Heart left ventricle (tissue), 16 donors: ENCODE results near the gene MORN5. TPM values are rescaled to one million over a fixed set of nuclear protein-coding genes. Genes with fewer than 3 reads are reported as not detected.

Experiments used
- ATAC-seq, 4 donors: fragments of 200-7000 bp; cut with Tn5 transposase; one replicate each; pipeline ENCODE4 v1.9.1; 2020 to 2022; ENCODE audit warnings: moderate library complexity in 4 of 4, mild to moderate bottlenecking in 3 of 4, moderate number of reproducible peaks in 1 of 4
- DNase-seq, 5 donors: peaks; one replicate each; pipeline ENCODE4 v3.0.0-alpha.2; 2020
- H3K27ac ChIP-seq, 12 donors: fragments of 200-600 bp; sonication (generic) in 4 of 12; one replicate each; pipeline versions ENCODE4 v1.5.0 to v1.8.0; 2016 to 2022; ENCODE audit warnings: mild to moderate bottlenecking in 2 of 12
- H3K27me3 ChIP-seq, 9 donors: fragments of 200-600 bp; sonication (generic) in 2 of 9; one replicate each; pipeline versions ENCODE4 v1.5.1 to v1.8.0; 2016 to 2022; ENCODE audit warnings: mild to moderate bottlenecking in 3 of 9
- H3K36me3 ChIP-seq, 9 donors: fragments of 200-600 bp; sonication (generic) in 2 of 9; one replicate each; pipeline versions ENCODE4 v1.5.0 to v1.8.0; 2018 to 2022; ENCODE audit warnings: mild to moderate bottlenecking in 2 of 9
- H3K4me1 ChIP-seq, 12 donors: fragments of 200-600 bp; sonication (generic) in 4 of 12; one replicate each; pipeline versions ENCODE4 v1.5.0 to v1.8.0; 2016 to 2022; ENCODE audit warnings: mild to moderate bottlenecking in 3 of 12
- H3K4me3 ChIP-seq, 12 donors: fragments of 200-600 bp; sonication (generic) in 4 of 12; one replicate each; pipeline versions ENCODE4 v1.5.0 to v1.8.0; 2017 to 2022; ENCODE audit warnings: mild to moderate bottlenecking in 9 of 12, moderate library complexity in 4 of 12
- H3K9me3 ChIP-seq, 12 donors: fragments of 200-600 bp; sonication (generic) in 4 of 12; one replicate each; pipeline versions ENCODE4 v1.5.0 to v1.8.0; 2016 to 2022; ENCODE audit warnings: mild to moderate bottlenecking in 1 of 12
- POLR2A ChIP-seq, 2 donors: fragments of 450-650 bp; IDR thresholded peaks; one replicate each; pipeline ENCODE4 v1.6.1; 2017; ENCODE audit warnings: antibody characterized with exemption in 2 of 2, mild to moderate bottlenecking in 2 of 2, moderate library complexity in 2 of 2
- WGBS, 4 donors: extraction: QIAGEN DNeasy Blood & Tissue Kit in 2 of 4; methylation state at CpG; one replicate each; pipeline versions ENCODE4 v1.1.5 to v1.1.7; 2013 to 2018; 5-methylcytosine and 5-hydroxymethylcytosine counted together
- intact Hi-C, 10 donors: fragments of 100-400 bp; cut with DNase I; formaldehyde crosslinking; loops; one replicate each; pipeline versions ENCODE4 v1.11.1 to v1.14.2; 2022
- polyA plus RNA-seq, 2 donors: library from polyadenylated mRNA; stranded (reverse); fragments of 200-250 nt; gene quantifications; one replicate each; pipeline ENCODE4 v1.2.3, GENCODE V29; 2013
- total RNA-seq, 9 donors: library from RNA; depleted of rRNA in 2 of 9; stranded (reverse); fragments of >200 nt in 2 of 9; fragmentation: NEBNext Ultra II Directional in 3 of 9; extraction: Animal tissue kit (Norgen Biotek cat#: 25700) in 3 of 9; gene quantifications; one replicate each; pipeline versions ENCODE4 v1.1.0 to v1.2.4, GENCODE V29; 2016 to 2023
- TF ChIP-seq, protein P1 (sequence below), 12 donors: fragments of 200-600 bp; sonication (generic) in 4 of 12; IDR thresholded peaks; one replicate each; pipeline versions ENCODE4 v1.5.0 to v1.8.0; 2018 to 2022; ENCODE audit warnings: antibody characterized with exemption in 12 of 12, mild to moderate bottlenecking in 5 of 12
- donor health status: ischemic (EF 13 %, LVEDD 7.1; RV severe dilation, severe dysfunction).
- donor health status: healthy with polysubstance abuse.
- donor health status: DM: no; HTN: yes; CAD: no.
- donor health status: DM: no; HTN: no; CAD: no.
- donor health status: ischemic (EF 25% LVEDD 6.9; RV normal size, moderate dysfunction).
- donor health status: ischemic (EF 25% LVEDD 5.7; RV mildly dilated, moderate dysfunction).
- donor health status: healthy.
- donor health status: DM: yes; HTN: yes; CAD: no.
- donor health status: ischemic (EF 35%, LVEDD 5.7; RV mildly dilated, moderate dysfunction).
- donor health status: nonischemic (EF 11% LVEDD 7.7; RV severe dilation, severe dysfunction).
- donor health status: DM: yes; HTN: yes; CAD: no.
- donor health status: PGD.
- donor health status: ischemic (EF 29% LVEDD 5.4; RV normal size, mild dysfunction).
- donor health status: nonischemic (EF 23%, LVEDD 6.1; RV moderate dilation, normal function).

MORN5 gene
- total and polyA plus RNA-seq, 11 donors: not detected

DNA sequence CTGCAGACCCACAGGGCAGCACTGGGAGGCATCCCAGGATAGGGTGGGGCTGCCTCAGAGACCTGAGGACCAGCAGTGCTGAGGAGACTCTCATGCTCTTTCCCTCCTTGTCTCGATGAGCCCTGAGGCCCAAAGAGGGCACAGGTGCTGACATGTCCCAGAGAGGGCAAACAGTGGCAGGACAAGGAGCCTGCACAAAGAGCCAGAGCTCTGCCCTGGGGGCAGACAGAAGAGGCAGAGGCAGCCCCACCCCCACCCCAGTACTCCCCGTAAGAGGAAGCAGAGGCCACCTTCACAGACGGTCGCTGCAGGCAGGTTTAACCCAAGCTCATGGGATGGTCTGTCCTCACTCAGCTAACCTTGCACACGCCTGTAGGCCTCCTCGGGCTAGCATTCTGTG lies 37.2 kb upstream of the MORN5 start:
- no peak overlapping the region for H3K27ac ChIP-seq
- peaks cover 5 to 25% (median 18%) of the 10 kb centered on the region in 12 donors for H3K4me1 ChIP-seq
- H3K9me3 ChIP-seq: no peaks in the 10 kb centered on the region
- no peak overlapping the region for H3K4me3 ChIP-seq
- H3K27me3 ChIP-seq: peaks cover 0 to 21% (median 0%) of the 10 kb centered on the region in 9 donors
- ATAC-seq (no peak), DNase-seq (no peak)
- 54 to 64% (median 56%) methylated on average over 5 to 6 of the region's 6 CpGs for WGBS, 4 donors
- H3K36me3 ChIP-seq: no peaks in the 10 kb centered on the region
- TF ChIP-seq, protein P1, sequence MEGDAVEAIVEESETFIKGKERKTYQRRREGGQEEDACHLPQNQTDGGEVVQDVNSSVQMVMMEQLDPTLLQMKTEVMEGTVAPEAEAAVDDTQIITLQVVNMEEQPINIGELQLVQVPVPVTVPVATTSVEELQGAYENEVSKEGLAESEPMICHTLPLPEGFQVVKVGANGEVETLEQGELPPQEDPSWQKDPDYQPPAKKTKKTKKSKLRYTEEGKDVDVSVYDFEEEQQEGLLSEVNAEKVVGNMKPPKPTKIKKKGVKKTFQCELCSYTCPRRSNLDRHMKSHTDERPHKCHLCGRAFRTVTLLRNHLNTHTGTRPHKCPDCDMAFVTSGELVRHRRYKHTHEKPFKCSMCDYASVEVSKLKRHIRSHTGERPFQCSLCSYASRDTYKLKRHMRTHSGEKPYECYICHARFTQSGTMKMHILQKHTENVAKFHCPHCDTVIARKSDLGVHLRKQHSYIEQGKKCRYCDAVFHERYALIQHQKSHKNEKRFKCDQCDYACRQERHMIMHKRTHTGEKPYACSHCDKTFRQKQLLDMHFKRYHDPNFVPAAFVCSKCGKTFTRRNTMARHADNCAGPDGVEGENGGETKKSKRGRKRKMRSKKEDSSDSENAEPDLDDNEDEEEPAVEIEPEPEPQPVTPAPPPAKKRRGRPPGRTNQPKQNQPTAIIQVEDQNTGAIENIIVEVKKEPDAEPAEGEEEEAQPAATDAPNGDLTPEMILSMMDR (IDR thresholded peaks at IDR 0.05): no peak
- TF ChIP-seq POLR2A (IDR thresholded peaks at IDR 0.05): no peak
- intact Hi-C loops: loop anchor here in 8 of 10 donors (1.0 to 10.0 kb wide), 7 partner anchors 23 to 692 kb away; partner anchors contain the start of genes LHX6 (in 1 of the 8), MRRF (in 1 of the 8), OR1K1 (in 1 of the 8) and RBM18 (in 1 of the 8)

DNA sequence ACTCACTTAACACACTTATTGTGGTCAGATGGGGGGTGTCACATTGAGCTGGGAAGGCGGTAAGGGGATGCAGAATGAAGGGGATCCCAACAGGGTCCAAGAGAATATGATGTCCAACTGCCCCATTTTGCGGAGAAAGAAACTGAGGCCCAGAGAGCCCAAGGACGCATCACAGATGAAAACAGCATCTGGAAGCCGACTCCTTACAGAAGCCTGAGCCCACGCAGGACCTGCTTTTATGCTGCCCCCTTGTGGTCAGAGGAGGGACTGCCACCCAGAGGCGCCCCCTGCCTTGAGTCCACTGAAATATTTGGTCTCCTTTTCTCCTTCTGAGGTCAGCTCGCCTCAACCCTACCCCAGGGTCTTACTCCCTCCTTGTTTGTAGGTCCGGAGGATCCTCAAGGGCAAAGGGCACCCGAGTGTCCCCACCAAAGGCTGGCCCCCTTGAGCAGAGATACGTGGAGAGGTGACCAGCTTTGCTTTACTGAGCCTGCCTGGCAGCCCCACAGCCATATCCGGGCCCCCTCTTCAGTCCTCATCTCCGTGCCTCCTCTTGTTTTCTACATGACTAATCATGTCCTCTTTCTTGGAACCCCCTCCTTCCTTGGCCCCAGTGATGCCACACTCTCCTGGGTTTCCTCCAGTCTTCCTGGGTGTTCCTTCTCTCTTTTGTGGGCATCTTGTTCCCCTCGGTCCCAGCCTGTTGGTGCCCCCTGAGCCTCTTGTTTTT lies 36.6 kb upstream of the MORN5 start:
- DNase-seq (peak; percentile 60 to 80 (median 65)), ATAC-seq (peak in 3 of 4 donors; percentile 34 to 46 (median 45))
- no peak overlapping the region for H3K4me3 ChIP-seq
- intact Hi-C loops: loop anchor here in 9 of 10 donors (1.0 to 10.0 kb wide), 8 partner anchors 24 to 692 kb away; partner anchors contain the start of genes LHX6 (in 1 of the 9), MRRF (in 1 of the 9), OR1K1 (in 1 of the 9) and RBM18 (in 1 of the 9)
- no peaks in the 10 kb centered on the region for H3K36me3 ChIP-seq
- TF ChIP-seq, protein P1 (IDR thresholded peaks at IDR 0.05): peak; percentile 93 to 99 (median 97)
- TF ChIP-seq POLR2A (IDR thresholded peaks at IDR 0.05): no peak
- no peak overlapping the region for H3K27ac ChIP-seq
- 29 to 36% (median 31%) methylated on average over 12 to 13 of the region's 13 CpGs for WGBS, 4 donors
- no peaks in the 10 kb centered on the region for H3K9me3 ChIP-seq
- peaks cover 5 to 31% (median 22%) of the 10 kb centered on the region in 12 donors for H3K4me1 ChIP-seq
- H3K27me3 ChIP-seq: peaks cover 0 to 21% (median 0%) of the 10 kb centered on the region in 9 donors

DNA sequence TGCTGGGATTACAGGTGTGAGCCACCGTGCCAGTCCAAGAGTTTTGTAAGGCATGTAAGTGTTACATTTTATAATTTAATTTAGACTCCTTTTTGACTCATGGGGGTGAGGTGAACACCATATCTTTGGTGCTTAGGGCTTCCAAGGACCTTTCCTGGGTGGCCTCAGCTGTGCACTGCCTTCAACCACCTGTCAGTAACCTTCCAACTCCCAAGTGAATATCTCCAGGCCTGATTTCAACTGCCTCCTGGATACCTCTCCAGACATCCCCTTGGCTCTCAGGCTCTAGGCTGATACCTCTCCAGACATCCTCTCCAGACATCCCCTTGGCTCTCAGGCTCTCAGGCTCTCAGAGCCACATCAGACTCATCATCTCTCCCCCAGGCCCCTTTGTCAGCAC lies 35.7 kb upstream of the MORN5 start:
- peaks cover 0 to 26% (median 0%) of the 10 kb centered on the region in 9 donors for H3K27me3 ChIP-seq
- no peak for ATAC-seq
- no peaks in the 10 kb centered on the region for H3K36me3 ChIP-seq
- 81 to 89% (median 88%) methylated on average over 1 of the region's 1 CpG for WGBS, 4 donors
- H3K27ac ChIP-seq: no peak overlapping the region
- no peak for TF ChIP-seq POLR2A (IDR thresholded peaks at IDR 0.05)
- TF ChIP-seq, protein P1 (IDR thresholded peaks at IDR 0.05): no peak
- DNase-seq: no peak
- no peaks in the 10 kb centered on the region for H3K9me3 ChIP-seq
- H3K4me1 ChIP-seq: peaks cover 6 to 37% (median 22%) of the 10 kb centered on the region in 12 donors
- H3K4me3 ChIP-seq: no peak overlapping the region
- intact Hi-C loops: loop anchor here in 9 of 10 donors (2.0 to 10.0 kb wide), 8 partner anchors 25 to 691 kb away; partner anchors contain the start of genes LHX6 (in 1 of the 9), MRRF (in 1 of the 9), OR1K1 (in 1 of the 9) and RBM18 (in 1 of the 9)

DNA sequence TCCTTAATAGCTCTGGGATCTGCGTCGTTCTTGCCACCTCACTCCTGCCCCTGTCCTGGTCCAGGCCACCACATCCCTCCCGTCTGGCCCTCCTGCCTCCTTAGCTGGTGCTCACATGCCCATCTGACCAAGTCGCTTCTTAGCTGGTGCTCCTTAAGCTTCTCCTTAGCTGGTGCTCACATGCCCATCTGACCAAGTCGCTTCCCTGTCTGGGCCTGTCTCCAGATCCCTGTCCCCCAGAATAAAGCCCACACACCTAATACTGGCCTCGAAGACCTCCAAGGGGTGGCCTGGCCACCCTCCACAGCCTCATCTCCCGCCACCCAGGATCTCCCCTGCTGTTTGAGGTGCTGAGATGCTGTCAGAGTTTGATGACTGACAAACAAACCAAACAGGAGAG lies 35.2 kb upstream of the MORN5 start:
- Histone ChIP-seq H3K36me3 (no peaks in the 10 kb centered on the region), H3K9me3 (no peaks in the 10 kb centered on the region), H3K4me1 (peaks cover 6 to 40% (median 22%) of the 10 kb centered on the region in 12 donors), H3K27me3 (peaks cover 0 to 26% (median 0%) of the 10 kb centered on the region in 9 donors), H3K4me3 (no peak overlapping the region), H3K27ac (no peak overlapping the region)
- no peak for DNase-seq
- WGBS, 4 donors: 69 to 74% (median 71%) methylated on average over 7 of the region's 7 CpGs
- intact Hi-C loops: loop anchor here in 9 of 10 donors (2.0 to 10.0 kb wide), 8 partner anchors 26 to 690 kb away; partner anchors contain the start of genes LHX6 (in 1 of the 9), MRRF (in 1 of the 9), OR1K1 (in 1 of the 9) and RBM18 (in 1 of the 9)
- TF ChIP-seq, protein P1 (IDR thresholded peaks at IDR 0.05): no peak
- TF ChIP-seq POLR2A (IDR thresholded peaks at IDR 0.05): no peak
- ATAC-seq: no peak
